ENCODE results near the gene CDK6. TPM values are rescaled to one million over a fixed set of nuclear protein-coding genes. Genes with fewer than 3 reads are reported as not detected.

CDK6 gene
- total RNA-seq, 1 donor = 36.0 TPM

DNA sequence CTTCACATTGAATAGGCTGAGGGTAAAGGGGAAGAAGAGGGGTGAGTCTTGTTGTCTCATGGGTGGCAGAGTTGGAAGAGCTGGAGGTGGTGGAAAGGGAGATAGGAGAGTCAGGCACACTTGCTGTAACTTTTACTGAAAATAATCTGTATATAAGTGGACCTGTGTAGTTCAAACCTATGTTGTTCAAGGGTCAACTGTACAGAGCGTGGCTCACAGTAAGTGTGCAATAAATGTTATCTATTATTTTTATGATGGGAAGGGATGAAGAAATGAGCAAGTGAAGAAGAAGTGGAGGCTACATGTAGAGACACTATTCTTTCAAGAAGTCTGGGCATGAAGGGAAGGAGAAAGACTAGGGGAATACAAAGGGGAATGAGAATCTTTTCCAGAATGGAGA is 174.7 kb downstream of the CDK6 start:
- DNase-seq (ENCODE audit: low read depth) = no peak
- TF ChIP-seq, protein P1, sequence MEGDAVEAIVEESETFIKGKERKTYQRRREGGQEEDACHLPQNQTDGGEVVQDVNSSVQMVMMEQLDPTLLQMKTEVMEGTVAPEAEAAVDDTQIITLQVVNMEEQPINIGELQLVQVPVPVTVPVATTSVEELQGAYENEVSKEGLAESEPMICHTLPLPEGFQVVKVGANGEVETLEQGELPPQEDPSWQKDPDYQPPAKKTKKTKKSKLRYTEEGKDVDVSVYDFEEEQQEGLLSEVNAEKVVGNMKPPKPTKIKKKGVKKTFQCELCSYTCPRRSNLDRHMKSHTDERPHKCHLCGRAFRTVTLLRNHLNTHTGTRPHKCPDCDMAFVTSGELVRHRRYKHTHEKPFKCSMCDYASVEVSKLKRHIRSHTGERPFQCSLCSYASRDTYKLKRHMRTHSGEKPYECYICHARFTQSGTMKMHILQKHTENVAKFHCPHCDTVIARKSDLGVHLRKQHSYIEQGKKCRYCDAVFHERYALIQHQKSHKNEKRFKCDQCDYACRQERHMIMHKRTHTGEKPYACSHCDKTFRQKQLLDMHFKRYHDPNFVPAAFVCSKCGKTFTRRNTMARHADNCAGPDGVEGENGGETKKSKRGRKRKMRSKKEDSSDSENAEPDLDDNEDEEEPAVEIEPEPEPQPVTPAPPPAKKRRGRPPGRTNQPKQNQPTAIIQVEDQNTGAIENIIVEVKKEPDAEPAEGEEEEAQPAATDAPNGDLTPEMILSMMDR (IDR thresholded peaks at IDR 0.05; ENCODE audit: insufficient read depth, low read length) = no peak
- H3K4me3 ChIP-seq (ENCODE audit: low read depth, low read length) = no peak overlapping the region

DNA sequence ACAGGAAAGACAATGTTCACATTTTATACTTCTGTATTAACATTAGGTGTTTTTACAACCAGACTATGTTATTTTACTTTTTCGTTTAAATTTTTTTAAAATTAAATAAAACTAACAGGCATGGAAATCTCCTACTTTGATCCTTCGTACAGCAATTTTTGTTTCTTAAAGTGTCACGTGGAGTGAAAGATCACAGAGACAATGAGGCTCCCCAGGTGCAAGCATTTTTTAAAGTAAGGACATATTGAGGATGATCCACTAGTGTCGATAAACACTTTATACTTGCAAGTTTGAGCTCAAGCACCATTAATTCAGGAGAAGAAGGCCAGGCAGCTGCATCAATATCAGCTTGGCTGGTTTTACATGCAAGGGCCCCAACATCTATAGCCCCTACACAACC is 177.7 kb downstream of the CDK6 start:
- TF ChIP-seq, protein P1 (IDR thresholded peaks at IDR 0.05; ENCODE audit: insufficient read depth, low read length) = no peak
- DNase-seq (ENCODE audit: low read depth) = no peak

DNA sequence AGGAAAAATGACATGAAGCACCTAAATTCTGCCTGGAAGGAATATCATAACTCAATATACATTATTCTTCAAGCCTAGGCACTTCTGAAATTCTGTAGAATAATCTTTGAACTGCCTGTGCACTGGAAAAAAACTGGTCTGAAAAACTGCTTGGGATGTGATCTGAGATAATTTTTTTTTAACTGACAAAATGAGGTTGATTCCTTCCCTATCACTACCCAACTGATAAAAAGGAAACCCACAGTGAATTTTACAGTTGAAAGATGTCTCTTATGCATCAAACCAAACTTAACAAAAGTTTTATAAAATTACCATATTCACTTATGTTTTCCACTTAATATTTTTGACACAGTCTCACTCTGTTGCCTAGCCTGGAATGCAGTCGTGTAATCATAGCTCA is 179.0 kb downstream of the CDK6 start:
- TF ChIP-seq, protein P1 (IDR thresholded peaks at IDR 0.05; ENCODE audit: insufficient read depth, low read length) = no peak
- DNase-seq (ENCODE audit: low read depth) = no peak
- H3K4me3 ChIP-seq (ENCODE audit: low read depth, low read length) = no peak overlapping the region

More for the DNA sequence above, 177.7 kb downstream of the CDK6 start:
- H3K4me3 ChIP-seq (ENCODE audit: low read depth, low read length) = no peak overlapping the region

DNA sequence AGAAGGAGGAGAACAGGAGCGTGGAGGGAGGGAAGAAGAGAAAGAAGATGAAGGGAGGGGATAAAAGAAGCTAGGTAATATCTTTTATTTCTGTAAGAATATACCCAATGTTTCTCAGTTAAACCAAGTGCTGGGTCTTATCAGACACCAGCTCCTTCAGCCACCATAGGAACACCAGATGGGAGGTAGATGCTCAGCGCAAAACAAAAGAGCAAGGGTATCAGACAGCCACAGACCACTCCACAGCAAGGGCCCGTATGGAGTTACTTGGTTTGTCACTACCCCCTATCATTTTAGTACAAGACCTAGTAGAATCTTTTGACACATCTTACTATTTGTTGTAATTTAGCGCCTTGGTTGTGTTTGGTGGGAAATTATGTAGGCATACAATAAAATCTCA is 180.3 kb downstream of the CDK6 start:
- TF ChIP-seq, protein P1 (IDR thresholded peaks at IDR 0.05; ENCODE audit: insufficient read depth, low read length) = no peak
- DNase-seq (ENCODE audit: low read depth) = no peak
- no peak overlapping the region for H3K4me3 ChIP-seq (ENCODE audit: low read depth, low read length)

DNA sequence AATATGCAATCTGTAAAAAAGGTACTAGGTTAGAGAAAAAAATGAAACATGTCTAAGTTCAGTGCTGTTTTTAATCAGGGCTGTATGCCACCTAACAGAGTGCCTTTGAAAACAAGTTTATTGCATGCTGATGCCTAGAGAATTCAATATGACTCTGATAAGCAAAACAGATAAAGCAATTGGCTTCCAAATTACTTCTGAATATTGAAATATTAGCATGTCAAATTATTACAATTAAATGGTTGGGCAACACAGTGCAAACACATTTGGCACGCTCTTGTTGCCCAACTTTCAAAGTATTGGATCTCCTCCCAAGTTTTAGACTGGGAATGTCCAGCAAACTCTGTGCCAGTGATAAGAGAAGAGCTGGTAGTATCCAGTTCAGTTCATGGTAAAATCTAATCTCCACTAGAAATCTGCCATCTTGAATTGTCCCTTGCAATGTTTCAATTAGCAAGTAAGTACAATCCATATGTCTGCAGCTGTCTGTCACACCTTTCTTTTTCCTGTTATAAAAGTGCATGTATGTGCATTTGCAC is 181.0 kb downstream of the CDK6 start:
- no peak for DNase-seq (ENCODE audit: low read depth)

DNA sequence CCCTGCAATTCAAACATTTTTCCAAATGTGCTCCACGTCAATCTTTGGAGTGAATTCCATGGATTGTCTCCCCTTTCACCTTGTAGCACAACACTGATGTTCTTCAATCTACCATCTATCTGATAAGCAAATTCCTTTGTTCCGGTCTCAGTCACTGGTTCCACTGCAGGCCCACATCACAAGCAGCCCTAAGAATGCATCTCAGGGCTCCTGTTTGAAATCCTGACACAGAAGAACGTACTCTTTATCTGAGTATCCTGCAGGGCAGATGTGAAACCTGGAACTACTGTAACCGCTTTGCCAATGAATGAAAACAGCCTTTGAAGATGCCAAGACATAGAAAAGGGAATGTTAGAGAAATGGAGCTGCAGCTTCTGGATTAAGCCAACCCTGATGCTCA is 183.2 kb downstream of the CDK6 start:
- TF ChIP-seq, protein P1 (IDR thresholded peaks at IDR 0.05; ENCODE audit: insufficient read depth, low read length) = no peak

More for the DNA sequence above, 181.0 kb downstream of the CDK6 start:
- TF ChIP-seq, protein P1 (IDR thresholded peaks at IDR 0.05; ENCODE audit: insufficient read depth, low read length) = no peak
- H3K4me3 ChIP-seq (ENCODE audit: low read depth, low read length) = no peak overlapping the region

DNA sequence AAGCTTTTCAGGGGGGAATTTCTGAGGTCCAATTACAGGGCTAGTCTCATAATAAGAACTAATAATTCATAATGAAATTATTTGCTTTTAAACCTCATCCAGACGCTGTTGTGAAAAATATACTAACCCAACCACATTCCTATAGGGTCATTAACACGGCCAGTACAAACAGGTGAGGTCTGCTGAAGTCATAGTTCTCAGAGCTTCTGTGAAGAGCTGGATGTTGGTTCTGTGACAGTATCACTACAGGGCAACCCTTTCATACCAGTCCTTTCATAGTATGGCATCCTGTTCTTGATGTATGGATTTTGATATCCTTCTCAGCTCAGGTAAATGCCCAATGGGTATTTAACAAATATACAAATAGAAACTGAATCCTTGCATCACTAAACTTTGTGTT is 183.8 kb downstream of the CDK6 start:
- H3K4me3 ChIP-seq (ENCODE audit: low read depth, low read length) = no peak overlapping the region
- TF ChIP-seq, protein P1 (IDR thresholded peaks at IDR 0.05; ENCODE audit: insufficient read depth, low read length) = no peak
- no peak for DNase-seq (ENCODE audit: low read depth)

More for the DNA sequence above, 183.2 kb downstream of the CDK6 start:
- no peak overlapping the region for H3K4me3 ChIP-seq (ENCODE audit: low read depth, low read length)
- DNase-seq (ENCODE audit: low read depth) = no peak
